H1 (cell line): Measurements from ENCODE around the gene IGBP1. TPM values are rescaled to one million over a fixed set of nuclear protein-coding genes. Genes with fewer than 3 reads are reported as not detected.

Source experiments
- CTCF ChIA-PET: fragments of 300-600 bp; sonication (Branson Sonifier 250); formaldehyde crosslinking; loops from one replicate; lab custom pipeline; 2021; ENCODE audit not compliant: partially characterized antibody; lab: Charles Lee
- POLR2A ChIA-PET: fragments of 300-600 bp; sonication (Branson Sonifier 250); formaldehyde crosslinking; loops from one replicate; lab custom pipeline; 2021; ENCODE audit warnings: inconsistent platforms; ENCODE audit not compliant: partially characterized antibody; lab: Charles Lee
- DNase-seq, 2 experiments: peaks; one replicate each; pipeline versions ENCODE4 v3.0.0 to v3.0.0-alpha.2; 2010 to 2022; ENCODE audit warnings: low spot score in 2 of 2, low read depth in 1 of 2, mixed read lengths in 1 of 2
- FAIRE-seq: peaks from 2 replicates; lab custom pipeline; 2011; peaks lifted over from hg19 to GRCh38; lab: Jason Lieb, UNC
- H2AFZ ChIP-seq: 2 replicates; pipeline ENCODE4 v1.8.1; 2012; ENCODE audit warnings: low read length, inconsistent platforms
- H2AK5ac ChIP-seq: 2 replicates; pipeline ENCODE4 v1.6.1; 2013; ENCODE audit warnings: low read depth, low read length
- H2BK120ac ChIP-seq: replicated peaks from 2 replicates; pipeline ENCODE3; 2013; ENCODE audit warnings: low read depth, low read length, inconsistent platforms
- H2BK12ac ChIP-seq: 2 replicates; pipeline ENCODE4 v1.6.1; 2013; ENCODE audit warnings: low read depth, low read length
- H2BK15ac ChIP-seq: 2 replicates; pipeline ENCODE4 v1.6.1; 2013; ENCODE audit warnings: low read length
- H2BK20ac ChIP-seq: 2 replicates; pipeline ENCODE4 v1.6.1; 2013; ENCODE audit warnings: low read length
- H2BK5ac ChIP-seq: 2 replicates; pipeline ENCODE4 v1.6.1; 2013; ENCODE audit warnings: low read depth, low read length
- H3K14ac ChIP-seq: 2 replicates; pipeline ENCODE4 v1.6.1; 2013; ENCODE audit warnings: inconsistent platforms; ENCODE audit not compliant: insufficient read length
- H3K18ac ChIP-seq: 2 replicates; pipeline ENCODE4 v1.6.1; 2013; ENCODE audit warnings: low read length; ENCODE audit errors: extremely low read depth
- H3K23ac ChIP-seq: 2 replicates; pipeline ENCODE4 v1.6.1; 2013; ENCODE audit warnings: inconsistent platforms; ENCODE audit not compliant: insufficient read length
- H3K23me2 ChIP-seq: 2 replicates; pipeline ENCODE4 v1.6.1; 2013; ENCODE audit warnings: low read depth, low read length
- H3K27ac ChIP-seq: 2 replicates; pipeline ENCODE4 v1.6.1; 2011; ENCODE audit warnings: low read depth, low read length, inconsistent platforms
- H3K27me3 ChIP-seq, 4 experiments: replicated peaks in 1 of 4; 1 replicate in 1 of 4; 2 replicates in 3 of 4; pipeline versions ENCODE4 v1.6.1 to v1.8.1; 2011 to 2013; ENCODE audit warnings: low read length in 3 of 4, mild to moderate bottlenecking in 3 of 4, inconsistent platforms in 2 of 4, mixed read lengths in 2 of 4, moderate library complexity in 1 of 4; ENCODE audit not compliant: control insufficient read depth in 3 of 4, insufficient read depth in 3 of 4; ENCODE audit errors: extremely low read depth in 1 of 4
- H3K36me3 ChIP-seq, 4 experiments: 2 replicates each; pipeline versions ENCODE4 v1.6.1 to v1.8.1; 2011 to 2013; ENCODE audit warnings: mild to moderate bottlenecking in 4 of 4, low read length in 3 of 4, moderate library complexity in 2 of 4, control low read depth in 1 of 4, inconsistent platforms in 1 of 4; ENCODE audit not compliant: insufficient read depth in 4 of 4, control insufficient read depth in 2 of 4
- H3K4ac ChIP-seq: replicated peaks from 2 replicates; pipeline ENCODE3; 2013; ENCODE audit warnings: low read length, low read depth, mixed read lengths, inconsistent platforms; ENCODE audit not compliant: insufficient read length
- H3K4me1 ChIP-seq, 4 experiments: replicated peaks in 1 of 4; 1 replicate in 1 of 4; 2 replicates in 3 of 4; pipeline versions ENCODE4 v1.6.1 to v1.8.1; 2011 to 2013; ENCODE audit warnings: low read length in 3 of 4, inconsistent platforms in 2 of 4, mixed read lengths in 1 of 4; ENCODE audit not compliant: insufficient read depth in 4 of 4, control insufficient read depth in 3 of 4
- H3K4me2 ChIP-seq, 2 experiments: 2 replicates each; pipeline versions ENCODE4 v1.6.1 to v1.8.1; 2011 to 2013; ENCODE audit warnings: low read depth in 2 of 2, low read length in 2 of 2, control low read depth in 1 of 2, inconsistent platforms in 1 of 2, mild to moderate bottlenecking in 1 of 2; ENCODE audit not compliant: insufficient read depth in 1 of 2
- H3K4me3 ChIP-seq, 4 experiments: fragments of 200-600, 300-600 bp in 1 of 4; sonication (generic), shearing (Covaris generic), sonication (Bioruptor Twin) in 1 of 4; 2 replicates each; pipeline versions ENCODE4 v1.5.1 to v1.8.1; 2011 to 2016; ENCODE audit warnings: low read length in 4 of 4, low read depth in 3 of 4, control low read depth in 2 of 4, inconsistent platforms in 2 of 4, mild to moderate bottlenecking in 2 of 4, mixed read lengths in 1 of 4, moderate library complexity in 1 of 4; ENCODE audit not compliant: insufficient read depth in 2 of 4; ENCODE audit errors: extremely low read depth in 1 of 4
- H3K56ac ChIP-seq: replicated peaks from 2 replicates; pipeline ENCODE3; 2013; ENCODE audit warnings: low read depth, mild to moderate bottlenecking, mixed read lengths, low read length, inconsistent platforms; ENCODE audit not compliant: insufficient read length
- H3K79me1 ChIP-seq: 2 replicates; pipeline ENCODE4 v1.6.1; 2013; ENCODE audit warnings: low read depth, low read length, control low read depth
- H3K79me2 ChIP-seq, 2 experiments: 2 replicates each; pipeline versions ENCODE4 v1.6.1 to v1.8.1; 2012 to 2013; ENCODE audit warnings: low read length in 2 of 2, mild to moderate bottlenecking in 2 of 2, inconsistent platforms in 1 of 2; ENCODE audit not compliant: insufficient read depth in 2 of 2, control insufficient read depth in 1 of 2
- H3K9ac ChIP-seq, 4 experiments: replicated peaks in 1 of 4; 1 replicate in 1 of 4; 2 replicates in 3 of 4; pipeline versions ENCODE4 v1.6.1 to v1.8.1; 2011 to 2013; ENCODE audit warnings: low read depth in 3 of 4, low read length in 3 of 4, control low read depth in 2 of 4, mild to moderate bottlenecking in 2 of 4, moderate library complexity in 2 of 4, inconsistent platforms in 1 of 4; ENCODE audit errors: extremely low read depth in 1 of 4
- H3K9me3 ChIP-seq, 2 experiments: 2 replicates each; pipeline versions ENCODE4 v1.6.1 to v1.8.1; 2012 to 2013; ENCODE audit warnings: mild to moderate bottlenecking in 2 of 2, moderate library complexity in 2 of 2, control low read depth in 1 of 2, inconsistent platforms in 1 of 2, low read depth in 1 of 2, low read length in 1 of 2, mixed read lengths in 1 of 2; ENCODE audit not compliant: insufficient read depth in 2 of 2
- H4K20me1 ChIP-seq, 2 experiments: replicated peaks in 1 of 2; 2 replicates each; pipeline versions ENCODE3 to v1.8.1; 2011 to 2013; ENCODE audit warnings: inconsistent platforms in 2 of 2, low read length in 2 of 2, mild to moderate bottlenecking in 1 of 2; ENCODE audit not compliant: insufficient read depth in 2 of 2, control insufficient read depth in 1 of 2
- H4K5ac ChIP-seq: 2 replicates; pipeline ENCODE4 v1.6.1; 2013; ENCODE audit warnings: low read length, low read depth, mixed read lengths, inconsistent platforms; ENCODE audit not compliant: insufficient read length
- H4K8ac ChIP-seq: 2 replicates; pipeline ENCODE4 v1.8.0; 2013; ENCODE audit warnings: mild to moderate bottlenecking, moderate library complexity, low read length, inconsistent platforms; ENCODE audit not compliant: insufficient read depth; ENCODE audit errors: extremely low read depth
- H4K91ac ChIP-seq: replicated peaks from 2 replicates; pipeline ENCODE3; 2013; ENCODE audit warnings: low read length, mixed read lengths, inconsistent platforms; ENCODE audit not compliant: insufficient read length
- BCL11A ChIP-seq, 2 experiments: IDR thresholded peaks; one replicate each; pipeline ENCODE4 v1.6.1; 2011; ENCODE audit warnings: low read depth in 2 of 2, low read length in 2 of 2, mild to moderate bottlenecking in 2 of 2
- CEBPB ChIP-seq: IDR thresholded peaks from 2 replicates; pipeline ENCODE4 v1.6.1; 2012; ENCODE audit warnings: low read depth, low read length
- EP300 ChIP-seq, 2 experiments: IDR thresholded peaks; 1 replicate in 1 of 2; 2 replicates in 1 of 2; pipeline ENCODE4 v1.6.1; 2011 to 2012; ENCODE audit warnings: low read depth in 2 of 2, low read length in 2 of 2, mild to moderate bottlenecking in 2 of 2, borderline replicate concordance in 1 of 2, inconsistent platforms in 1 of 2, moderate library complexity in 1 of 2
- SIN3A ChIP-seq, 2 experiments: IDR thresholded peaks in 1 of 2; conservative IDR thresholded peaks in 1 of 2; 2 replicates each; pipeline ENCODE4 v1.6.1; 2011 to 2012; ENCODE audit warnings: low read length in 2 of 2, improper control_type of control experiment in 1 of 2, low read depth in 1 of 2, mild to moderate bottlenecking in 1 of 2
- SIX5 ChIP-seq: IDR thresholded peaks from 2 replicates; pipeline ENCODE4 v1.6.1; 2011; ENCODE audit warnings: mild to moderate bottlenecking, low read depth, low read length
- SUZ12 ChIP-seq: fragments of 200-600 bp; sonication (generic); IDR thresholded peaks from 2 replicates; pipeline ENCODE4 v1.6.1; 2012; ENCODE audit warnings: mild to moderate bottlenecking, inconsistent platforms, low read length, moderate library complexity, mixed read lengths
- TCF12 ChIP-seq: IDR thresholded peaks from 2 replicates; pipeline ENCODE4 v1.6.1; 2011; ENCODE audit warnings: low read depth, mild to moderate bottlenecking, low read length
- YY1 ChIP-seq: IDR thresholded peaks from 2 replicates; pipeline ENCODE4 v1.6.1; 2011; ENCODE audit warnings: low read depth, mild to moderate bottlenecking, low read length
- WGBS, 2 experiments: shearing (Covaris generic) in 1 of 2; methylation state at CpG; one replicate each; pipeline versions ENCODE4 v1.1.6 to v1.1.7; 2013 to 2015; ENCODE audit warnings: low lambda C conversion rate in 2 of 2, mixed read lengths in 2 of 2, inconsistent platforms in 1 of 2, low coverage in 1 of 2, missing lambda C conversion rate in 1 of 2; ENCODE audit not compliant: insufficient replicate concordance in 2 of 2, insufficient coverage in 1 of 2, insufficient read length in 1 of 2; ENCODE audit errors: extremely low coverage in 1 of 2, missing lambda C conversion rate in 1 of 2; 5-methylcytosine and 5-hydroxymethylcytosine counted together
- polyA plus RNA-seq, 7 experiments: library from polyadenylated mRNA; depleted of rRNA in 3 of 7; stranded (reverse) in 5 of 7; unstranded in 2 of 7; fragments of >200 nt in 5 of 7; fragments of 200-250 nt in 2 of 7; gene quantifications; 1 replicate in 5 of 7; 2 replicates in 1 of 7; 4 replicates in 1 of 7; pipeline versions ENCODE4 v1.2.1 to v1.2.3, GENCODE V29; 2011 to 2013; ENCODE audit warnings: missing spikeins in 2 of 7, mixed read lengths in 2 of 7
- total RNA-seq: library from RNA; stranded (reverse); fragmentation: NEBNext Ultra II Directional; extraction: Animal tissue kit (Norgen Biotek cat#: 25700); gene quantifications from 2 replicates; pipeline ENCODE4 v1.2.1, GENCODE V29; 2021

The IGBP1 gene
- total and polyA plus RNA-seq, 2 of the 8 experiments (the other 6 are each of a cell fraction or from before 2014, with no cell fraction given) = 41.3 to 45.4 TPM

- Histone ChIP-seq H2BK20ac (0 out of 2 replicates have a peak overlapping the region, but pooled peaks have one; percentile 32), H2BK120ac (no peak overlapping the region), H3K18ac (no peak overlapping the region), H4K91ac (no peak overlapping the region), H3K27me3 (no peaks in the 10 kb centered on the region), H3K14ac (no peak overlapping the region), H4K5ac (no peak overlapping the region), H3K9ac (no peak overlapping the region), H3K23me2 (no peaks in the 10 kb centered on the region), H3K79me2 (no peaks in the 10 kb centered on the region), H3K56ac (no peak overlapping the region), H3K4me2 (peak overlapping the region in 1 of 2 experiments; percentile 15; a peak in 2 of 4 replicates), H3K23ac (no peak overlapping the region), H3K27ac (no peak overlapping the region), H3K36me3 (no peaks in the 10 kb centered on the region), H3K79me1 (no peaks in the 10 kb centered on the region), H3K4me3 (no peak overlapping the region), H2BK12ac (no peak overlapping the region), H2AK5ac (no peak overlapping the region), H2BK5ac (peak overlapping the region; percentile 71; the same call in 1 of the 2 replicates), H3K9me3 (no peaks in the 10 kb centered on the region), H4K20me1 (no peaks in the 10 kb centered on the region), H2BK15ac (no peak overlapping the region), H2AFZ (no peak overlapping the region), H3K4me1 (peaks cover 1 to 18% (median 7%) of the 10 kb centered on the region in 4 experiments; a peak in 4 of 7 replicates), H4K8ac (no peak overlapping the region), H3K4ac (no peak overlapping the region)
- WGBS, 2 experiments = 87% methylated on average over 3 of the region's 3 CpGs; no CpG with 5 or more reads in 1 of the 2 experiments
- no peak for FAIRE-seq
- POLR2A ChIA-PET = interaction anchor here (0.6 kb wide), 1 partner anchor 23 kb away, joined by 4 read pairs; no protein-coding TSS in a partner anchor
- DNase-seq = no peak
- CTCF ChIA-PET = interaction anchor here (0.6 kb wide), 1 partner anchor 247 kb away, joined by 3 read pairs; no protein-coding TSS in a partner anchor
- TF ChIP-seq SIN3A (conservative IDR thresholded peaks at IDR 0.05 in 1 of 2, IDR thresholded peaks at IDR 0.05 in 1 of 2; ENCODE audit: low read depth in 1 of 2, low read length in 2 of 2) (no peak), YY1 (no peak), SIX5 (no peak), SUZ12 (no peak), EP300 (IDR thresholded peaks at IDR 0.05; ENCODE audit: borderline replicate concordance in 1 of 2, low read depth in 2 of 2, low read length in 2 of 2) (no peak), BCL11A (IDR thresholded peaks at IDR 0.05; ENCODE audit: low read depth in 2 of 2, low read length in 2 of 2) (no peak), CEBPB (no peak), TCF12 (no peak)
These were observed 39.0 kb downstream of the IGBP1 start for GRCh38 chrX:70172221-70172620.
